ENCODE measurements around the gene SERINC1.

SERINC1 gene

DNA sequence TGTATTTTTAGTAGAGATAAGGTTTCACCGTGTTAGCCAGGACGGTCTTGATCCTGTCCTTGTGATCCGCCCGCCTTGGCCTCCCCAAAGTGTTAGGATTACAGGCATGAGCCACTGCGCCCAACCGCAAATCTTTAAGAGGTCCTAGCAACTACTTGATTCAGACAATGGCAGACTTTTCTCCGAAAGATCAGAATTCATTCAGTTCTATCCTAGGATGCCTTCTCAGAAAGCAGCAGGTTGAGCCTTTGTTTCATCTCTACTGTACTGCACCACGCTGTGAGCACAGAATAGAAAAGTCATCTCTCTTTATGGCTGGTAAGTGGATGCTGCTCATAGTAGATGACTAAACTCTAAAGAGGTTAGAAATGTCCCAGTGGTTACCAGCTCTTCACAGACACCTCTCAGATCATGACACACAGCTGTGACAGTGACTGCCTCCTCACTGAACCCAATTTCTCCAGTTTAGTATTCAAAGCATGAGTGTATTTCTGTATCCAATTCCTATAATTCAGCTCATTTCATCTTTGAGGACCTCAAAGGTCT lies 78.2 kb downstream of the SERINC1 start:
- no peak for DNase-seq (ENCODE audit: extremely low read depth, low read depth)
- TF ChIP-seq, protein P1, sequence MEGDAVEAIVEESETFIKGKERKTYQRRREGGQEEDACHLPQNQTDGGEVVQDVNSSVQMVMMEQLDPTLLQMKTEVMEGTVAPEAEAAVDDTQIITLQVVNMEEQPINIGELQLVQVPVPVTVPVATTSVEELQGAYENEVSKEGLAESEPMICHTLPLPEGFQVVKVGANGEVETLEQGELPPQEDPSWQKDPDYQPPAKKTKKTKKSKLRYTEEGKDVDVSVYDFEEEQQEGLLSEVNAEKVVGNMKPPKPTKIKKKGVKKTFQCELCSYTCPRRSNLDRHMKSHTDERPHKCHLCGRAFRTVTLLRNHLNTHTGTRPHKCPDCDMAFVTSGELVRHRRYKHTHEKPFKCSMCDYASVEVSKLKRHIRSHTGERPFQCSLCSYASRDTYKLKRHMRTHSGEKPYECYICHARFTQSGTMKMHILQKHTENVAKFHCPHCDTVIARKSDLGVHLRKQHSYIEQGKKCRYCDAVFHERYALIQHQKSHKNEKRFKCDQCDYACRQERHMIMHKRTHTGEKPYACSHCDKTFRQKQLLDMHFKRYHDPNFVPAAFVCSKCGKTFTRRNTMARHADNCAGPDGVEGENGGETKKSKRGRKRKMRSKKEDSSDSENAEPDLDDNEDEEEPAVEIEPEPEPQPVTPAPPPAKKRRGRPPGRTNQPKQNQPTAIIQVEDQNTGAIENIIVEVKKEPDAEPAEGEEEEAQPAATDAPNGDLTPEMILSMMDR (IDR thresholded peaks at IDR 0.05; ENCODE audit: low read depth, low read length), result no peak
